ENCODE results near the gene NHERF1.

The NHERF1 gene

GRCh38 chr17:74733365-74734122 lies 14.9 kb upstream of the NHERF1 start:
- DNase-seq: no peak

- DNase-seq: no peak
These were observed 14.2 kb upstream of the NHERF1 start for GRCh38 chr17:74734256-74734655.

- DNase-seq: peak; percentile 65
These were observed 11.7 kb upstream of the NHERF1 start, which contains the start of gene RAB37 for GRCh38 chr17:74736513-74737298. Gene RAB37 (plus strand): TSS chr17:74737256. CDS start chr17:74737273, 17 bp downstream.

GRCh38 chr17:74737299-74738050 lies 11.0 kb upstream of the NHERF1 start:
- peak; percentile 53 for DNase-seq

- peak; percentile 92 for DNase-seq
These were observed 10.1 kb upstream of the NHERF1 start for GRCh38 chr17:74738051-74738996.

GRCh38 chr17:74739227-74739831 lies 9.1 kb upstream of the NHERF1 start:
- DNase-seq: no peak

GRCh38 chr17:74740173-74740572 lies 8.3 kb upstream of the NHERF1 start:
- no peak for DNase-seq

- DNase-seq: no peak
These were observed 7.6 kb upstream of the NHERF1 start for GRCh38 chr17:74740641-74741387.

- peak; percentile 79 for DNase-seq
These were observed 6.3 kb upstream of the NHERF1 start for GRCh38 chr17:74742153-74742515.

- DNase-seq: no peak
These were observed 5.4 kb upstream of the NHERF1 start for GRCh38 chr17:74742978-74743545.

- no peak for DNase-seq
These were observed 4.7 kb upstream of the NHERF1 start for GRCh38 chr17:74743755-74744154.

GRCh38 chr17:74744349-74744713 lies 4.1 kb upstream of the NHERF1 start:
- DNase-seq: no peak

GRCh38 chr17:74744714-74745547 lies 3.5 kb upstream of the NHERF1 start:
- peak; percentile 84 for DNase-seq

GRCh38 chr17:74745548-74746177 lies 2.8 kb upstream of the NHERF1 start:
- no peak for DNase-seq

- no peak for DNase-seq
These were observed 2.1 kb upstream of the NHERF1 start for GRCh38 chr17:74746376-74746775.

- no peak for DNase-seq
These were observed 1.5 kb upstream of the NHERF1 start for GRCh38 chr17:74746922-74747321.

- no peak for DNase-seq
These were observed 224 bp upstream of the NHERF1 start for GRCh38 chr17:74748279-74748528.

- peak; percentile 51 for DNase-seq
These were observed 1.0 kb downstream of the NHERF1 start for GRCh38 chr17:74749279-74750038.

GRCh38 chr17:74750039-74750326 lies 1.6 kb downstream of the NHERF1 start:
- no peak for DNase-seq
